GM23338 (cell line): ENCODE results near the gene DPP10.

ENCODE experiments used
- CREB1 ChIP-seq: fragments of 250-450 bp; sonication (Bioruptor Pico); IDR thresholded peaks from 2 replicates; pipeline ENCODE4 v1.5.0; 2020; ENCODE audit warnings: low read depth, mild to moderate bottlenecking, moderate library complexity
- CTCF ChIP-seq, 2 experiments: fragments of 200-600 bp in 1 of 2; sonication (generic) in 1 of 2; conservative IDR thresholded peaks; 2 replicates each; pipeline versions ENCODE4 v1.5.1 to v1.6.1; 2016 to 2017; ENCODE audit warnings: antibody characterized with exemption in 2 of 2, low read depth in 2 of 2, mild to moderate bottlenecking in 2 of 2, moderate library complexity in 1 of 2
- EZH2 ChIP-seq: fragments of 200-600 bp; sonication (generic); IDR thresholded peaks from one replicate; pipeline ENCODE4 v1.8.0; 2017; ENCODE audit warnings: antibody characterized with exemption, mild to moderate bottlenecking, low read depth; ENCODE audit not compliant: unreplicated experiment
- EZH2phosphoT487 ChIP-seq: fragments of 200-600 bp; sonication (generic); IDR thresholded peaks from one replicate; pipeline ENCODE4 v1.8.1; 2018; ENCODE audit warnings: antibody characterized with exemption; ENCODE audit not compliant: unreplicated experiment
- JUNB ChIP-seq: IDR thresholded peaks from one replicate; pipeline ENCODE4 v1.6.1; 2016; ENCODE audit warnings: antibody characterized with exemption; ENCODE audit not compliant: unreplicated experiment
- POLR2AphosphoS5 ChIP-seq: IDR thresholded peaks from 2 replicates; pipeline ENCODE4 v1.6.1; 2016; ENCODE audit warnings: antibody characterized with exemption, low read depth
- STAT1 ChIP-seq: IDR thresholded peaks from one replicate; pipeline ENCODE4 v1.6.1; 2016; ENCODE audit warnings: antibody characterized with exemption; ENCODE audit not compliant: unreplicated experiment
- ZNF114 ChIP-seq: fragments of 250-450 bp; sonication (Bioruptor Pico); IDR thresholded peaks from 2 replicates; pipeline ENCODE4 v1.5.0; 2020; ENCODE audit warnings: mild to moderate bottlenecking, moderate library complexity
- TF ChIP-seq, protein P1 (sequence below): IDR thresholded peaks from one replicate; pipeline ENCODE4 v1.6.1; 2018; ENCODE audit warnings: antibody characterized with exemption; ENCODE audit not compliant: unreplicated experiment
- TF ChIP-seq, protein P2 (sequence below): IDR thresholded peaks from 2 replicates; pipeline ENCODE4 v1.6.1; 2016; ENCODE audit warnings: antibody characterized with exemption
- TF ChIP-seq, protein P3 (sequence below): fragments of 250-450 bp; sonication (Bioruptor Pico); IDR thresholded peaks from 2 replicates; pipeline ENCODE4 v1.5.0; 2020; ENCODE audit warnings: mild to moderate bottlenecking, moderate library complexity

GRCh38 chr2:114518738-114519137 lies 76.3 kb downstream of the DPP10 start:
- TF ChIP-seq CTCF (conservative IDR thresholded peaks at IDR 0.05; ENCODE audit: low read depth in 2 of 2) (no peak), CREB1 (CRISPR knock-in tag) (no peak), EZH2 (no peak), POLR2AphosphoS5 (no peak), ZNF114 (no peak), EZH2phosphoT487 (no peak), JUNB (no peak), STAT1 (no peak)
- TF ChIP-seq, protein P1, sequence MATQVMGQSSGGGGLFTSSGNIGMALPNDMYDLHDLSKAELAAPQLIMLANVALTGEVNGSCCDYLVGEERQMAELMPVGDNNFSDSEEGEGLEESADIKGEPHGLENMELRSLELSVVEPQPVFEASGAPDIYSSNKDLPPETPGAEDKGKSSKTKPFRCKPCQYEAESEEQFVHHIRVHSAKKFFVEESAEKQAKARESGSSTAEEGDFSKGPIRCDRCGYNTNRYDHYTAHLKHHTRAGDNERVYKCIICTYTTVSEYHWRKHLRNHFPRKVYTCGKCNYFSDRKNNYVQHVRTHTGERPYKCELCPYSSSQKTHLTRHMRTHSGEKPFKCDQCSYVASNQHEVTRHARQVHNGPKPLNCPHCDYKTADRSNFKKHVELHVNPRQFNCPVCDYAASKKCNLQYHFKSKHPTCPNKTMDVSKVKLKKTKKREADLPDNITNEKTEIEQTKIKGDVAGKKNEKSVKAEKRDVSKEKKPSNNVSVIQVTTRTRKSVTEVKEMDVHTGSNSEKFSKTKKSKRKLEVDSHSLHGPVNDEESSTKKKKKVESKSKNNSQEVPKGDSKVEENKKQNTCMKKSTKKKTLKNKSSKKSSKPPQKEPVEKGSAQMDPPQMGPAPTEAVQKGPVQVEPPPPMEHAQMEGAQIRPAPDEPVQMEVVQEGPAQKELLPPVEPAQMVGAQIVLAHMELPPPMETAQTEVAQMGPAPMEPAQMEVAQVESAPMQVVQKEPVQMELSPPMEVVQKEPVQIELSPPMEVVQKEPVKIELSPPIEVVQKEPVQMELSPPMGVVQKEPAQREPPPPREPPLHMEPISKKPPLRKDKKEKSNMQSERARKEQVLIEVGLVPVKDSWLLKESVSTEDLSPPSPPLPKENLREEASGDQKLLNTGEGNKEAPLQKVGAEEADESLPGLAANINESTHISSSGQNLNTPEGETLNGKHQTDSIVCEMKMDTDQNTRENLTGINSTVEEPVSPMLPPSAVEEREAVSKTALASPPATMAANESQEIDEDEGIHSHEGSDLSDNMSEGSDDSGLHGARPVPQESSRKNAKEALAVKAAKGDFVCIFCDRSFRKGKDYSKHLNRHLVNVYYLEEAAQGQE = no peak
- TF ChIP-seq, protein P2, sequence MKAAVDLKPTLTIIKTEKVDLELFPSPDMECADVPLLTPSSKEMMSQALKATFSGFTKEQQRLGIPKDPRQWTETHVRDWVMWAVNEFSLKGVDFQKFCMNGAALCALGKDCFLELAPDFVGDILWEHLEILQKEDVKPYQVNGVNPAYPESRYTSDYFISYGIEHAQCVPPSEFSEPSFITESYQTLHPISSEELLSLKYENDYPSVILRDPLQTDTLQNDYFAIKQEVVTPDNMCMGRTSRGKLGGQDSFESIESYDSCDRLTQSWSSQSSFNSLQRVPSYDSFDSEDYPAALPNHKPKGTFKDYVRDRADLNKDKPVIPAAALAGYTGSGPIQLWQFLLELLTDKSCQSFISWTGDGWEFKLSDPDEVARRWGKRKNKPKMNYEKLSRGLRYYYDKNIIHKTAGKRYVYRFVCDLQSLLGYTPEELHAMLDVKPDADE = no peak
- TF ChIP-seq, protein P3, sequence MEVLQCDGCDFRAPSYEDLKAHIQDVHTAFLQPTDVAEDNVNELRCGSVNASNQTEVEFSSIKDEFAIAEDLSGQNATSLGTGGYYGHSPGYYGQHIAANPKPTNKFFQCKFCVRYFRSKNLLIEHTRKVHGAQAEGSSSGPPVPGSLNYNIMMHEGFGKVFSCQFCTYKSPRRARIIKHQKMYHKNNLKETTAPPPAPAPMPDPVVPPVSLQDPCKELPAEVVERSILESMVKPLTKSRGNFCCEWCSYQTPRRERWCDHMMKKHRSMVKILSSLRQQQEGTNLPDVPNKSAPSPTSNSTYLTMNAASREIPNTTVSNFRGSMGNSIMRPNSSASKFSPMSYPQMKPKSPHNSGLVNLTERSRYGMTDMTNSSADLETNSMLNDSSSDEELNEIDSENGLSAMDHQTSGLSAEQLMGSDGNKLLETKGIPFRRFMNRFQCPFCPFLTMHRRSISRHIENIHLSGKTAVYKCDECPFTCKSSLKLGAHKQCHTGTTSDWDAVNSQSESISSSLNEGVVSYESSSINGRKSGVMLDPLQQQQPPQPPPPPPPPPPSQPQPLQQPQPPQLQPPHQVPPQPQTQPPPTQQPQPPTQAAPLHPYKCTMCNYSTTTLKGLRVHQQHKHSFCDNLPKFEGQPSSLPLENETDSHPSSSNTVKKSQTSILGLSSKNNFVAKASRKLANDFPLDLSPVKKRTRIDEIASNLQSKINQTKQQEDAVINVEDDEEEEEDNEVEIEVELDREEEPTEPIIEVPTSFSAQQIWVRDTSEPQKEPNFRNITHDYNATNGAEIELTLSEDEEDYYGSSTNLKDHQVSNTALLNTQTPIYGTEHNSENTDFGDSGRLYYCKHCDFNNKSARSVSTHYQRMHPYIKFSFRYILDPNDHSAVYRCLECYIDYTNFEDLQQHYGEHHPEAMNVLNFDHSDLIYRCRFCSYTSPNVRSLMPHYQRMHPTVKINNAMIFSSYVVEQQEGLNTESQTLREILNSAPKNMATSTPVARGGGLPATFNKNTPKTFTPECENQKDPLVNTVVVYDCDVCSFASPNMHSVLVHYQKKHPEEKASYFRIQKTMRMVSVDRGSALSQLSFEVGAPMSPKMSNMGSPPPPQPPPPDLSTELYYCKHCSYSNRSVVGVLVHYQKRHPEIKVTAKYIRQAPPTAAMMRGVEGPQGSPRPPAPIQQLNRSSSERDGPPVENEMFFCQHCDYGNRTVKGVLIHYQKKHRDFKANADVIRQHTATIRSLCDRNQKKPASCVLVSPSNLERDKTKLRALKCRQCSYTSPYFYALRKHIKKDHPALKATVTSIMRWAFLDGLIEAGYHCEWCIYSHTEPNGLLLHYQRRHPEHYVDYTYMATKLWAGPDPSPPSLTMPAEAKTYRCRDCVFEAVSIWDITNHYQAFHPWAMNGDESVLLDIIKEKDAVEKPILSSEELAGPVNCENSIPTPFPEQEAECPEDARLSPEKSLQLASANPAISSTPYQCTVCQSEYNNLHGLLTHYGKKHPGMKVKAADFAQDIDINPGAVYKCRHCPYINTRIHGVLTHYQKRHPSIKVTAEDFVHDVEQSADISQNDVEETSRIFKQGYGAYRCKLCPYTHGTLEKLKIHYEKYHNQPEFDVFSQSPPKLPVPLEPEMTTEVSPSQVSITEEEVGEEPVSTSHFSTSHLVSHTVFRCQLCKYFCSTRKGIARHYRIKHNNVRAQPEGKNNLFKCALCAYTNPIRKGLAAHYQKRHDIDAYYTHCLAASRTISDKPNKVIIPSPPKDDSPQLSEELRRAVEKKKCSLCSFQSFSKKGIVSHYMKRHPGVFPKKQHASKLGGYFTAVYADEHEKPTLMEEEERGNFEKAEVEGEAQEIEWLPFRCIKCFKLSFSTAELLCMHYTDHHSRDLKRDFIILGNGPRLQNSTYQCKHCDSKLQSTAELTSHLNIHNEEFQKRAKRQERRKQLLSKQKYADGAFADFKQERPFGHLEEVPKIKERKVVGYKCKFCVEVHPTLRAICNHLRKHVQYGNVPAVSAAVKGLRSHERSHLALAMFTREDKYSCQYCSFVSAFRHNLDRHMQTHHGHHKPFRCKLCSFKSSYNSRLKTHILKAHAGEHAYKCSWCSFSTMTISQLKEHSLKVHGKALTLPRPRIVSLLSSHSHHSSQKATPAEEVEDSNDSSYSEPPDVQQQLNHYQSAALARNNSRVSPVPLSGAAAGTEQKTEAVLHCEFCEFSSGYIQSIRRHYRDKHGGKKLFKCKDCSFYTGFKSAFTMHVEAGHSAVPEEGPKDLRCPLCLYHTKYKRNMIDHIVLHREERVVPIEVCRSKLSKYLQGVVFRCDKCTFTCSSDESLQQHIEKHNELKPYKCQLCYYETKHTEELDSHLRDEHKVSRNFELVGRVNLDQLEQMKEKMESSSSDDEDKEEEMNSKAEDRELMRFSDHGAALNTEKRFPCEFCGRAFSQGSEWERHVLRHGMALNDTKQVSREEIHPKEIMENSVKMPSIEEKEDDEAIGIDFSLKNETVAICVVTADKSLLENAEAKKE (CRISPR knock-in tag) = no peak
